ENCODE data around the gene RNFT1.
"Not testable (repeated sequence)": the region's sequence is repeated elsewhere in the genome, so short reads cannot be mapped to it uniquely, and the experiment has no call there.

Gene RNFT1

GRCh38 chr17:59920637-59921036 lies 43.9 kb downstream of the RNFT1 start:
- DNase-seq (ENCODE audit: low read depth), result not testable (repeated sequence)

GRCh38 chr17:59916446-59916845 lies 48.1 kb downstream of the RNFT1 start:
- no peak for DNase-seq (ENCODE audit: low read depth)

- DNase-seq (ENCODE audit: low read depth), result peak; percentile 61
Measured at GRCh38 chr17:59914274-59914854, 50.2 kb downstream of the RNFT1 start.

- no peak for DNase-seq (ENCODE audit: low read depth)
Measured at GRCh38 chr17:59907467-59907866, 57.1 kb downstream of the RNFT1 start.

- DNase-seq (ENCODE audit: low read depth), result no peak
Measured at GRCh38 chr17:59903455-59903854, 61.1 kb downstream of the RNFT1 start.
